Glutamatergic neuron (in vitro differentiated cells): Measurements from ENCODE around the gene HMCN1. TPM values are rescaled to one million over a fixed set of nuclear protein-coding genes. Genes with fewer than 3 reads are reported as not detected.

Source experiments
- DNase-seq: peaks from one replicate; pipeline ENCODE4 v3.0.0; 2022
- H3K27ac Mint-ChIP-seq: one replicate; pipeline ENCODE4 v1.8.0; 2020; ENCODE audit warnings: mild to moderate bottlenecking, mixed read lengths, inconsistent platforms; ENCODE audit not compliant: unreplicated experiment
- H3K27me3 Mint-ChIP-seq: one replicate; pipeline ENCODE4 v1.8.0; 2020; ENCODE audit warnings: mild to moderate bottlenecking, moderate library complexity, mixed read lengths, inconsistent platforms; ENCODE audit not compliant: unreplicated experiment
- H3K36me3 Mint-ChIP-seq: one replicate; pipeline ENCODE4 v1.8.0; 2020; ENCODE audit warnings: mild to moderate bottlenecking, mixed read lengths, inconsistent platforms; ENCODE audit not compliant: unreplicated experiment
- H3K4me1 Mint-ChIP-seq: one replicate; pipeline ENCODE4 v1.8.0; 2020; ENCODE audit warnings: mild to moderate bottlenecking, low read depth, mixed read lengths, inconsistent platforms; ENCODE audit not compliant: unreplicated experiment
- H3K4me3 Mint-ChIP-seq: one replicate; pipeline ENCODE4 v1.8.0; 2020; ENCODE audit warnings: mild to moderate bottlenecking, mixed read lengths, inconsistent platforms; ENCODE audit not compliant: unreplicated experiment
- H3K9me3 Mint-ChIP-seq: one replicate; pipeline ENCODE4 v1.8.0; 2020; ENCODE audit warnings: mild to moderate bottlenecking, moderate library complexity, mixed read lengths, inconsistent platforms; ENCODE audit not compliant: unreplicated experiment
- CTCF ChIP-seq: fragments of 200-600 bp; sonication (generic); IDR thresholded peaks from one replicate; pipeline ENCODE4 v1.5.0; 2021; ENCODE audit not compliant: partially characterized antibody, unreplicated experiment
- total RNA-seq: library from RNA; stranded (reverse); fragmentation: NEBNext Ultra II Directional; extraction: Animal tissue kit (Norgen Biotek cat#: 25700); gene quantifications from one replicate; pipeline ENCODE4 v1.2.1, GENCODE V29; 2021; ENCODE audit not compliant: unreplicated experiment

HMCN1 gene
- total RNA-seq, 1 donor from 2014 or later, result 0.93 TPM

- DNase-seq, result no peak
- Mint-ChIP-seq H3K36me3 (no peaks in the 10 kb centered on the region), H3K4me1 (peaks cover 1% of the 10 kb centered on the region), H3K27me3 (no peaks in the 10 kb centered on the region), H3K9me3 (no peaks in the 10 kb centered on the region), H3K4me3 (no peak overlapping the region), H3K27ac (no peak overlapping the region)
- no peak for TF ChIP-seq CTCF
Observed at GRCh38 chr1:186066411-186066810, 332.2 kb downstream of the HMCN1 start.

DNA sequence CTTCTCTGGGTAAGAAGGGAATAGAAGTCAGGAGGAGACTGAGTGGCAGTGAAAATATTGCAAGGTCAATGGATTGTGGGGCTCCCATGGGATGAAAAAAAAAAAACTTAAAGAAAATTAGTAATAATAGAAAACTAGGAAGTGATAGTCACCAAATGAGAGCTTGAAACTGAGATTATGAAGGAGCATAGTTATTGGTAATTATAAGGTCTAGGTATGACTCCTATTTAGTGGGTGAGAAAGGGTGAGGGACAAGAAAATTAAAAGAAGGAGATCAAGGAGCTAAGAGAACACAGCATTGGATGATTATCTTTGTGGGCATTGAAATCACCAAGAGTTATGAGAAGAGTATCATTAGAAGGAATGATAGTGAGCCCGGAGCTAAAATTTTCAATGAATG, 339.5 kb downstream of the HMCN1 start:
- H3K27ac Mint-ChIP-seq, result no peak overlapping the region
- H3K4me3 Mint-ChIP-seq, result no peak overlapping the region
- TF ChIP-seq CTCF, result no peak
- no peaks in the 10 kb centered on the region for H3K36me3 Mint-ChIP-seq
- H3K27me3 Mint-ChIP-seq, result no peaks in the 10 kb centered on the region
- DNase-seq, result no peak
- peaks cover 6% of the 10 kb centered on the region for H3K4me1 Mint-ChIP-seq
- no peaks in the 10 kb centered on the region for H3K9me3 Mint-ChIP-seq

GRCh38 chr1:186076006-186076405, 341.8 kb downstream of the HMCN1 start:
- H3K4me3 Mint-ChIP-seq, result no peak overlapping the region
- no peaks in the 10 kb centered on the region for H3K27me3 Mint-ChIP-seq
- no peaks in the 10 kb centered on the region for H3K36me3 Mint-ChIP-seq
- peaks cover 16% of the 10 kb centered on the region for H3K4me1 Mint-ChIP-seq
- no peak overlapping the region for H3K27ac Mint-ChIP-seq
- DNase-seq, result no peak
- H3K9me3 Mint-ChIP-seq, result peaks cover 1% of the 10 kb centered on the region
- no peak for TF ChIP-seq CTCF

GRCh38 chr1:186078245-186078644, 344.1 kb downstream of the HMCN1 start:
- peaks cover 20% of the 10 kb centered on the region for H3K4me1 Mint-ChIP-seq

More at GRCh38 chr1:186078245-186078644, 344.1 kb downstream of the HMCN1 start:
- H3K4me3 Mint-ChIP-seq, result no peak overlapping the region
- no peak for DNase-seq
- H3K36me3 Mint-ChIP-seq, result no peaks in the 10 kb centered on the region
- TF ChIP-seq CTCF, result no peak
- no peak overlapping the region for H3K27ac Mint-ChIP-seq
- H3K9me3 Mint-ChIP-seq, result peaks cover 1% of the 10 kb centered on the region
- H3K27me3 Mint-ChIP-seq, result no peaks in the 10 kb centered on the region
